ENCODE measurements around the gene GPR39. TPM values are rescaled to one million over a fixed set of nuclear protein-coding genes. Genes with fewer than 3 reads are reported as not detected.
A peak's percentile ranks its signal among the peaks of the same experiment; 100 is the strongest.

GPR39 gene
- total and polyA plus RNA-seq, 12 donors = 0.04 TPM; not detected in 11

GRCh38 chr2:132420816-132421805 lies 4.5 kb downstream of the GPR39 start:
- ATAC-seq (no peak), DNase-seq (no peak)
- H3K27me3 ChIP-seq = peaks cover 0 to 26% (median 12%) of the 10 kb centered on the region in 7 donors
- intact Hi-C loops (cut with DNase I) = no loop called here
- H3K27ac ChIP-seq = no peak overlapping the region
- peaks cover 0 to 7% (median 4%) of the 10 kb centered on the region in 9 donors for H3K4me1 ChIP-seq
- H3K36me3 ChIP-seq = no peaks in the 10 kb centered on the region
- WGBS, 2 donors = 80 to 83% methylated on average over 2 of the region's 2 CpGs
- TF ChIP-seq CTCF (IDR thresholded peaks at IDR 0.05) = no peak
- H3K4me3 ChIP-seq = no peak overlapping the region
- no peaks in the 10 kb centered on the region for H3K9me3 ChIP-seq

- Histone ChIP-seq H3K4me3 (no peak overlapping the region), H3K9me3 (no peaks in the 10 kb centered on the region), H3K27me3 (peaks cover 0 to 14% (median under 1%) of the 10 kb centered on the region in 7 donors), H3K36me3 (no peaks in the 10 kb centered on the region), H3K4me1 (no peaks in the 10 kb centered on the region), H3K27ac (no peak overlapping the region)
- ATAC-seq = no peak
- no peak for DNase-seq
- TF ChIP-seq CTCF (IDR thresholded peaks at IDR 0.05) = no peak
- intact Hi-C loops (cut with DNase I) = no loop called here
- 93% methylated on average over 6 of the region's 6 CpGs for WGBS, 2 donors
These were observed 6.1 kb downstream of the GPR39 start for GRCh38 chr2:132422736-132423135.

- ATAC-seq = peak in 4 of 8 donors; percentile 44 to 83 (median 70)
- WGBS, 2 donors = 73 to 80% methylated on average over 5 of the region's 5 CpGs
- intact Hi-C loops (cut with DNase I) = no loop called here
These were observed 8.0 kb downstream of the GPR39 start for GRCh38 chr2:132424526-132425121.

More at GRCh38 chr2:132424526-132425121, 8.0 kb downstream of the GPR39 start:
- no peaks in the 10 kb centered on the region for H3K4me1 ChIP-seq
- no peaks in the 10 kb centered on the region for H3K36me3 ChIP-seq
- no peak for DNase-seq
- no peak overlapping the region for H3K4me3 ChIP-seq
- peaks cover 0 to 2% (median 0%) of the 10 kb centered on the region in 7 donors for H3K27me3 ChIP-seq
- H3K27ac ChIP-seq = no peak overlapping the region
- TF ChIP-seq CTCF (IDR thresholded peaks at IDR 0.05) = no peak
- H3K9me3 ChIP-seq = no peaks in the 10 kb centered on the region

Measured in heart right ventricle (tissue), 16 donors.